ENCODE measurements around the gene ADAM10. TPM values are rescaled to one million over a fixed set of nuclear protein-coding genes. Genes with fewer than 3 reads are reported as not detected.
A peak's percentile ranks its signal among the peaks of the same experiment; 100 is the strongest.

The ADAM10 gene
- total and polyA plus RNA-seq, 2 of the 4 experiments (the other 2 are of a cell fraction) = 110 to 185 TPM

DNA sequence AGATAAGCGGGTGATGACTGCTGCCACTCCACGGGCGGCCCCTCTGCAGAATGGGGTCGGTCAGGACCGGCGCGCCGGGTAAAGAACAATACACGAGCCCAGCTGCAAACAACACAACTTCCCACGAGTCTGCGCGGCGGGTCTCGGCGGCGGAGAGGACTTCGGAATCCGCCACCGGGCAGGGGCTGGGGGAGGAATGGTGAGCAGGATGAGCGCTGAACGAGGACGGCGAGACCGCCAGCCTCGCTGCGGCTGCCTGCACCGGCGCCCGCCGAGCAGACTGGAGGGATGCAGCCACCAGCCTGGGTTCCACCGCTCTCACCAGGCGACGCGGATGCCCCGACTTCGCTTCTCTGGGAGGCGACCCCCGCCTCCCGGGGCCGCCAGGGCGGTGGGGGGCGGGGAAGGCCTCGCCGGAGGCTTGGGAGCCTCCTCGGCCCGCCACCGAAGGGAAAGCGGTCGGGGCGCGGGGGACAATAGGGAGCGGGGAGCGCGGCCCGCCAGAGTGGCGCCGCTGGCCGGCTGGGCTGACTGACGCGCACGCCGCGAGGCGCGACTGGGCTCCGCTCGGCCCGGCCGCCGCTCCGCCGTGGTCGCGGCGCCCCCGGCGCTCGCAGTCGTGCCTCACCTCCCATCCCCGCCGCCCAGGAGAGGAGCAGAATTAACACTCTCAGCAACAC is 515 bp downstream of the ADAM10 start:
- DNase-seq (no peak), ATAC-seq (ENCODE audit: low read depth) (peak; percentile 24)
- H2AK9ac ChIP-seq (replicated peaks; ENCODE audit: low read depth, low read length, poor library complexity) = peak overlapping the region; percentile 98
- intact Hi-C loops (cut with micrococcal nuclease) (loop anchor here (2.0 to 5.0 kb wide), 5 partner anchors 22 to 520 kb away; partner anchors contain the start of gene MINDY2), dilution Hi-C loops (cut with HindIII; ENCODE audit: low sequenced_read_pairs, unreplicated experiment) (no loop called here), in situ Hi-C loops (cut with MboI; ENCODE audit: low sequenced_read_pairs) (no loop called here)
- H3K9me1 ChIP-seq (ENCODE audit: insufficient read depth, low read length) = peaks cover 4% of the 10 kb centered on the region
- peak overlapping the region; percentile 62 for H3K14ac ChIP-seq (replicated peaks; ENCODE audit: low read depth, low read length)
- no peaks in the 10 kb centered on the region for H3K9me3 ChIP-seq (ENCODE audit: control insufficient read depth, insufficient read depth, low read length)
- H4K91ac ChIP-seq (ENCODE audit: insufficient read depth, low read depth, low read length) = peak overlapping the region; percentile 78
- H3K79me1 ChIP-seq (ENCODE audit: low read depth in 1 of 2, low read length in 2 of 2) = peaks cover 5 to 16% of the 10 kb centered on the region in 2 experiments; a peak in 2 of 4 replicates
- H3K27me3 ChIP-seq (ENCODE audit: control insufficient read depth, insufficient read depth, low read length) = no peaks in the 10 kb centered on the region
- BruUV-seq (replicated peaks) = no TSS peak
- H4K5ac ChIP-seq (ENCODE audit: low read depth, low read length) = no peak overlapping the region
- H3K9ac ChIP-seq (ENCODE audit: low read depth, low read length) = peak overlapping the region; percentile 97
- H3K4ac ChIP-seq (ENCODE audit: low read depth, low read length) = peak overlapping the region; percentile 80
- H3K4me3 ChIP-seq (ENCODE audit: insufficient read depth, low read depth, low read length) = peak overlapping the region; percentile 74
- 0 out of 2 replicates have a peak, but pooled peaks have one; percentile 41 for TF ChIP-seq POLR2A (IDR thresholded peaks at IDR 0.05; ENCODE audit: low read depth, low read length)
- no peak for TF ChIP-seq RFX5 (IDR thresholded peaks at IDR 0.05; ENCODE audit: low read depth, low read length)
- TF ChIP-seq MXI1 (IDR thresholded peaks at IDR 0.05; ENCODE audit: borderline replicate concordance, low read depth, low read length) = peak; percentile 31; the same call in 1 of the 2 replicates
- no peaks in the 10 kb centered on the region for H3K36me3 ChIP-seq (ENCODE audit: control insufficient read depth, insufficient read depth, low read length)
- H3K27ac ChIP-seq (ENCODE audit: insufficient read depth, low read length) = peak overlapping the region; percentile 93
- peak overlapping the region; percentile 90 for H3K23ac ChIP-seq (ENCODE audit: low read depth, low read length)
- peak overlapping the region; percentile 67 for H2AK5ac ChIP-seq (ENCODE audit: low read depth, low read length)
- peak overlapping the region; percentile 55 to 64; a peak in 2 of 4 replicates for H4K8ac ChIP-seq (ENCODE audit: low read depth in 2 of 2, low read length in 2 of 2)
- peak overlapping the region; percentile 27 for H2BK120ac ChIP-seq (ENCODE audit: low read depth, low read length)
- H2BK15ac ChIP-seq (ENCODE audit: low read depth, low read length) = peak overlapping the region; percentile 9; the same call in 1 of the 3 replicates
- peak overlapping the region; percentile 79; the same call in 1 of the 2 replicates for H3K4me2 ChIP-seq (ENCODE audit: low read depth, low read length)
- H3K4me1 ChIP-seq (ENCODE audit: control insufficient read depth, insufficient read depth, low read length) = no peaks in the 10 kb centered on the region
- H3K56ac ChIP-seq (ENCODE audit: extremely low read depth, insufficient read depth, low read length) = peak overlapping the region; percentile 73
- CTCF ChIA-PET = interaction anchor here (1.0 kb wide), 1 partner anchor 22 kb away, joined by 3 read pairs; the partner anchor contains the start of gene MINDY2
- WGBS, 2 experiments (ENCODE audit: extremely low coverage in 2 of 2, insufficient read length in 1 of 2) = 0% methylated on average over 44 of the region's 81 CpGs; no CpG with 5 or more reads in 1 of the 2 experiments
- H3K18ac ChIP-seq (ENCODE audit: low read depth, low read length) = peak overlapping the region; percentile 53
- peaks cover 28% of the 10 kb centered on the region; the same call in 1 of the 2 replicates for H4K20me1 ChIP-seq (ENCODE audit: insufficient read depth, low read length)
- peak overlapping the region; percentile 84 for H2BK5ac ChIP-seq (ENCODE audit: low read depth, low read length, poor library complexity, severe bottlenecking)
- POLR2A ChIA-PET (ENCODE audit: unreplicated experiment) = interaction anchor here (0.9 to 1.5 kb wide), 3 partner anchors 12 to 120 kb away, joined by 3 to 9 read pairs (median 3); partner anchors contain the start of gene MINDY2
- H2AFZ ChIP-seq (replicated peaks; ENCODE audit: low read length, poor library complexity) = peak overlapping the region; percentile 97
- no peak overlapping the region for H2BK20ac ChIP-seq (ENCODE audit: low read depth, low read length)
